Activated CD4-positive, alpha-beta T cell treated with anti-CD3 and anti-CD28 coated beads for 1 hour (primary cell): ENCODE measurements around the gene CHMP3.
"Not testable (repeated sequence)": the region's sequence is repeated elsewhere in the genome, so short reads cannot be mapped to it uniquely, and the experiment has no call there.

Experiments
- DNase-seq: peaks from one replicate; pipeline ENCODE4 v3.0.0-alpha.2; 2020

The CHMP3 gene

GRCh38 chr2:86500325-86501083 is 62.7 kb downstream of the CHMP3 start:
- DNase-seq: no peak

GRCh38 chr2:86499326-86499725 is 63.9 kb downstream of the CHMP3 start:
- DNase-seq: no peak

GRCh38 chr2:86498468-86499260 is 64.6 kb downstream of the CHMP3 start:
- no peak for DNase-seq

- DNase-seq: not testable (repeated sequence)
These were observed 66.9 kb downstream of the CHMP3 start for GRCh38 chr2:86496391-86496790.

- no peak for DNase-seq
These were observed 71.2 kb downstream of the CHMP3 start for GRCh38 chr2:86492048-86492453.

GRCh38 chr2:86491088-86491487 is 72.2 kb downstream of the CHMP3 start:
- no peak for DNase-seq

- DNase-seq: no peak
These were observed 73.0 kb downstream of the CHMP3 start for GRCh38 chr2:86490245-86490644.

GRCh38 chr2:86489542-86489941 is 73.7 kb downstream of the CHMP3 start:
- no peak for DNase-seq

GRCh38 chr2:86488561-86489250 is 74.5 kb downstream of the CHMP3 start:
- DNase-seq: no peak

GRCh38 chr2:86487062-86487461 is 76.2 kb downstream of the CHMP3 start:
- DNase-seq: no peak

- DNase-seq: no peak
These were observed 77.4 kb downstream of the CHMP3 start for GRCh38 chr2:86485802-86486201.

GRCh38 chr2:86485103-86485502 is 78.1 kb downstream of the CHMP3 start:
- DNase-seq: no peak

- no peak for DNase-seq
These were observed 78.9 kb downstream of the CHMP3 start for GRCh38 chr2:86484385-86484784.

- no peak for DNase-seq
These were observed 81.2 kb downstream of the CHMP3 start for GRCh38 chr2:86482034-86482433.

GRCh38 chr2:86480105-86480504 is 83.1 kb downstream of the CHMP3 start:
- no peak for DNase-seq

GRCh38 chr2:86477349-86477748 is 85.9 kb downstream of the CHMP3 start:
- no peak for DNase-seq

- DNase-seq: no peak
These were observed 86.3 kb downstream of the CHMP3 start for GRCh38 chr2:86476918-86477317.

- DNase-seq: no peak
These were observed 87.2 kb downstream of the CHMP3 start for GRCh38 chr2:86476092-86476491.

GRCh38 chr2:86471637-86472036 is 91.6 kb downstream of the CHMP3 start:
- no peak for DNase-seq

GRCh38 chr2:86470890-86471289 is 92.4 kb downstream of the CHMP3 start:
- DNase-seq: no peak

GRCh38 chr2:86468162-86469033 is 94.8 kb downstream of the CHMP3 start:
- DNase-seq: no peak

- no peak for DNase-seq
These were observed 96.9 kb downstream of the CHMP3 start for GRCh38 chr2:86466306-86466705.

- no peak for DNase-seq
These were observed 98.6 kb downstream of the CHMP3 start for GRCh38 chr2:86464652-86465051.
